GM18508 (cell line): Measurements from ENCODE around the gene SPDYE2B.
"Not testable (repeated sequence)": the region's sequence is repeated elsewhere in the genome, so short reads cannot be mapped to it uniquely, and the experiment has no call there.

ENCODE experiments used
- ATAC-seq: cut with Tn5 transposase; IDR thresholded peaks from one replicate; pipeline ENCODE4 v1.9.1; 2021; ENCODE audit warnings: moderate number of reproducible peaks; ENCODE audit not compliant: insufficient read depth, unreplicated experiment

Gene SPDYE2B

DNA sequence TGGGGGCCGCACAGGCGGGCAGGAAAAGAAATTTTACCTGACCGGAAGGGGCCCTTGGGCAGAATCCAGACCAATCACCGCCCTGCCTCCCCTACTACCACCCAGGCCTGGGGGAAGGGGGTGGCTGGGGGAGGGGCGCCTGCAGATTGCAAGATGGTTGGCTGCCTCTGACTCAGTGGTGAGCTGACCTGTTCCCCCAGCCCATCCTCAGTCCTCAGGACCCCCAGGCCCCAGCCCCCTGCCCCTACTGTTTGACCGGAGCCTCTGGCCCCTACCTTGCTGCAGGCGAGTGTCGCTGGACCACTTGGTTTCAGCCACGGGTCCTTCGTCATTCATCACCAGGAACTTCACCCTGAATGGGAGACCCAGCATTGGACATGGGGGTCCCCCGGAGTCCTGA is 11.3 kb upstream of the SPDYE2B start:
- not testable (repeated sequence) for ATAC-seq

DNA sequence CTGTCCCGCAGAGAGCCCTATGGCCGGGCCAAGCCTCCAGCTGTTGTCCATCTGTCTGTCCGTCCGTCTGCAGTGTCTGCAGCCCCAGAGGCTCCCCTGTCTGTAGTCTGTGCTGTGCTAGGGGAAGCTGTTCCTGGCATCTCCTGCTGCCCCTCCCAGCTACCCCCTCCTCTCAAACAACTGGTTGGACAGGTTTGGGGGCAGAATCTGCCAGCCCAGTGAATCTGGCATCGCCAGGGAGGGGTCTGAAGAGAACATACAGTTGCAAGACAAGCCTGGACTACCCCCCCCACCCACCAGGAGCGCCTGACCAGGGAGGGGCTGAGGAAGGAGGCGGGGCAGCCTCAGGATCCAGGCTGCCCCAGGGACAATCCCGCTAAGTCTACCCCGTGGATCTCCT is 7.4 kb upstream of the SPDYE2B start, which contains the start of gene UPK3BL1:
Gene UPK3BL1 (minus strand): TSS at position 101 of the 400 bp plus-strand sequence. CDS start 50 bp downstream, at position 51.
- not testable (repeated sequence) for ATAC-seq

DNA sequence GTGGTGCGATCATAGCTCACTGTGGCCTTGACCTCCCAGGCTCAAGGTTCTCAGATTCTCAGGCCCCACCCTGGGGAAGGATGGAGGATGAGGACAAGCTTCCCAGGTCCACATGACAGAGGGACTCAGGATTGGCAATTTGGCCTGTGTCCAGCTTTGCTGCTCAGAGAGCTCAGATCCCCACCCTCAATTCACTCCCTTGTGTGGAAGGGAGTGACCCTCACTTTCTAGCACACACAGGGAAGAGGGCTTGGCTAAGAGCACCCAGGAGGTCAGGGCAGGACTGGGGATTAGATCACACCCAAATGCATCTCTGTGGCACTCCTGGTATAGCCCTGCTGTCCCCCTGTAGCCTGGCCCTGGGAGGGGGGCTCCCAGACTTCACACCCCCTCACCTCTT is 6.7 kb upstream of the SPDYE2B start:
- not testable (repeated sequence) for ATAC-seq

DNA sequence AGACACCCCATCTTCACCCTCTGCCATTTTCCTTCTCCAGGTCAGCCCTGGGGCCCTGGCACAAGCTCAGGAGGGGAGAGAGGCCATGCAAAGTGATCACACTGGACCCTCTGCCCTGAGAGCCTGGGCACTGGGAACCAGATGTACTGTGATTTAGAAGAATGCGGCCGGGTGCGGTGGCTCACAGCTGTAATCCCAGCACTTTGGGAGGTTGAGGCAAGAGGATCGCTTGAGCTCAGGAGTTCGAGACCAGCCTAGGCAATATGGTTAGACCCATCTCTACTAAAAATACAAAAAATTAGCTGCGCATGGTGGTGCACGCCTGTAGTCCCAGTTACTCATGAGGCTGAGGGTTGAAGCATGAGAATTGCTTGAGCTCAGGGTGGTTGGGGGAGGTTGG is 2.3 kb upstream of the SPDYE2B start:
- not testable (repeated sequence) for ATAC-seq

DNA sequence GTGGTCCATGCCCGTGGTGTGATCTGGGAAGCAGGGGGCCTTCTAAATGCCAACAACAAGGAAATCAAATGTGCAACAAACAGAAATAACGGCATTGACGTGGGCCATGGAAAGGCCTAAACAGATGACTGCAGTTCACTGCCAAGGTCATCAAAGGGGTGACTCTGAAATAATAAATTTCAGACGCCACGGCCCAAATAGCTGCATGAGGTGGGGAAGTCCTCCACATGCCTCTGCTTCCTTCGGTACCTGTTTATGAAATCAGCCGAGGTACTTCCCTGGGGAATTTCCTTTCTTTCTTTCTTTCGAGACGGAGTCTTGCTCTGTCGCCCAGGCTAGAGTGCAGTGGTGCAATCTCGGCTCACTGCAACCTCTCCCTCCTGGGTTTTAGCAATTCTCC is 14.6 kb downstream of the SPDYE2B start:
- ATAC-seq: not testable (repeated sequence)

DNA sequence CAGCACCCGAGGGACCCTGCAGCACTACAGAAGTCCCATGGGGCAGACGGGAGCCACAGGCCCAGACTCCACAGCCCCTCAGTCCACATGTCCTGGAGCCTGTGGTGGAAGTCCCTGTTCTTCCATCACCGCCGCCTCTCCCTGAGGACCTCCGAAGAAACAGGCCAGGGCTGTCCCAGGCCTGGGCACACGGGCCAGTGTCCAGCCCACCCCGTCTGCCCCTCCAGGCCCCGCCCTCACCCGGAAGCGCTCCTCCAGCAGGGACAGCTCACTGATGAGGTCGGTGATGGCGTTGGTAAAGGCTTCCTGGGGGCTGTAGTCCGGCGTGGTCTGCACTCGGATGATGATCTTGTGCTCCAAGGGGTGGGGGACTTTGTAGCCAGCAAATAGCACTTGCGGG is 16.7 kb downstream of the SPDYE2B start:
- not testable (repeated sequence) for ATAC-seq

DNA sequence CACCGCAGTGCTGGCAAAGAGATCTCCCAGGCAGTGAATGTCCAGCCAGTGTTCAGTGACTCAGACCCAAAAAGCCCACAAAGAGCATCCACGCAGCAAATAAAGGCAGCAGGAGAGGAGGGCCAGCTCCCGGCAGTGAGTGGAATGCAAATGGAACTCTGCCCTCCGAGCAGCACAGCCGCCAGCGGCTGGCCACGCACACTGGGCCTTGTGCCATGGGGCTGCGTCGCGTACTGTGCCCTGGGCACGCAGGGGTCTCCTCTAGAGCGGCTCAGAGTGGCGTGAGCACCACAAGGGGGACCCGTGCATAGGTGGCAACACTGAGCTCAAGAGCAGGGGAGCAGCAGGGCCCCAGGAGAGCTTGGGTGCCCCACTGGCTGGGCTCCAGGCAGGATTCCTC is 17.4 kb downstream of the SPDYE2B start:
- ATAC-seq: not testable (repeated sequence)

DNA sequence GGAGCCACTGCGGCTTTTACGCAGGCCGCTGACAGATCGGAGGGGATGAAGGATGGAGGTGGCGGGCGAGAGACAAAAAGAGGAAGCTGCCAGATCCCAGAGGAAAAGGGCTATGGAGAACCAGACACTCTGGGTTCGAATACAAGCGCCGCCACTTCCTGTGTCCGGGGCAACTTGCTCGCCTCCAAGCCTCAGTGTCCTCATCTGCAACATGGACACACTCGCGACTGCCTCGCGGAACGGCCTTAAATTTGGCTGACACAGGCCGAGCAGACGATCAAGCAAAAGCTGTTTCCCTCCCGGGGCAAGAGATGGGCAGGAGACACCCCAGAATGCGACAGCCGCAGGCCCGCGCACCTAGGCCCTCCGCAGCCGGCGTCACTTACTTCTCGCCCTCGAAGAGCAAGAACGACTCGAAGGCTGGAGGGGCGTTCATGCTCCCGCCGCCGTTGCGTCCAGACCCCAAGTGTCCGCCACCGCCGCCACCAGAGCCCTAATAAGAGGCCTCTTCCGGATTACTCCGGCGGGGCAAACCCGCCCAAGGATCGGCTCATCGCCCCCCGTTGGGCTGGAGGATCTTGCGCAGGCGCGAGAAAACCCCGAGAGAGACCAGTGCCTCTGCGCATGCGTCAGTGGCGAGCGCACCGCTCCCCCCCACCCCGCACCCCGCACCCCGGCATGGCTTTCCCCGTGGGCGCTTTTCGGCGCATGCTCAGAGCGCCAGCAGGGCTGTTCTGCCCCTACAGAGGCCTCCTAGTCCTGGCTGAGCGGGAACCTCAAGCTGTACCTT is 21.2 kb downstream of the SPDYE2B start, which contains the start of gene POLR2J2:
Gene POLR2J2 (minus strand): TSS at position 498 of the 790 bp plus-strand sequence. CDS start 62 bp downstream, at position 436.
- ATAC-seq: not testable (repeated sequence)

DNA sequence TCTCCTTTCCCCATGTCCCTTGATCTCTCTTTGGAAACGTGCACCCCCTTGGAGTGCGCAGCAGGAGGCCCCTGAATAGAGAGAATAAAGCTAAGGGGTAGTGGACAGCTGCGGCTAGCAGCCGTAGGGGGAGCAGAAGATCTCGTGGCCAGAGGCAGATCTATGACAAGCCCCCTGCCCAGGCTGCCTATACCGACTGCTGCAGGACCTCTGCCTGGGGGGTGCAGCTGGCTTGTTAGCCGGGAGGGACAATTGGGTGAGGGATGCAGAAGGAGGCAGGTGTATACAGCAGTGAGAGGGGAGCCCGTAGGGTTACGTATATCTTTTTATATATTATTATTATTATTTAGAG is 21.8 kb downstream of the SPDYE2B start:
- not testable (repeated sequence) for ATAC-seq

DNA sequence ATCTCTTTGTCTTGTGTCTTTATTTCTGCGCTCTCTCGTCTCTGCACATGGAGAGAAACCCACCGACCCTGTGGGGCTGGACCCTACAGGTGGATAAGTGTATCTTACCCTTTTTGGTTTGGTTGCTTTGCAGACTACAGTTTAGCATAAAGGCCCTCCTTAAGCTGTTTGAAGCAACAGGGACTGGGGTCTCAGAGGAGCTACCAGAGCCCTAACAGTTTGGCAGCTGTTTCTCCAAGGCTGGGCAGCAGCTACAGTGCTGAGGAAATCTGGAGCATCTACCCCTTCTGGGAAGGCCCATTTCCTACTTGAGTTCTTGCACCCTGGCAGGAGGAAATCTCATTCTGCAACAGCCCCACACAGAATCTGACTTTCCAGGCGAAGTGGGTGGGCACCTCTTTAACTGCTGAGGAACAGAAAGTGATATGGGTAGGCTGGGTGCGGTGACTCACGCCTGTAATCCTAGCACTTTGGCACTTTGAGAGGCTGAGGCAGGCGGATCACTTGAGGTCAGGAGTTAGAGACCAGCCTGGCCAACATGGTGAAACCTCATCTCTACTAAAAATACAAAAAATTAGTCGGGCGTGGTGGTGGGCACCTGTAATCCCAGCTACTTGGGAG is 23.4 kb downstream of the SPDYE2B start:
- ATAC-seq: not testable (repeated sequence)

DNA sequence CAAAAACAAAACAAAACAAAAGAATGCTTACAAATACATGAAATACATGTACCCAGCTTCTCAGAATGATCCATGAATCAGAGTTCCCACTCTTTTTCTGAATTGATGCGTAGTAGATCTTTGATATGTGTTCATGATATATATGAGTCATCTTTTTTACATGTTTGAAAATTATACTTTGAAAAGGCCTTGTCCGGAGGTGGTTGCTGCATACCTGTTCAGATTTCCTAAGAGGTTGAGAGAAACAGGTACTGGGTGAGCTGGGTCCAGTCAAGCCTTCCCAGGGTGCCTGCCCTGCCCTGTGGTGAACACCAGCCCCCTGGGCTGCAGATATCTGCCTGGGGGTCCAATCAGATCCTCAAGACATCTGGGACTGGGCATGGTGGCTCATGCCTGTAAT is 25.4 kb downstream of the SPDYE2B start:
- ATAC-seq: not testable (repeated sequence)

DNA sequence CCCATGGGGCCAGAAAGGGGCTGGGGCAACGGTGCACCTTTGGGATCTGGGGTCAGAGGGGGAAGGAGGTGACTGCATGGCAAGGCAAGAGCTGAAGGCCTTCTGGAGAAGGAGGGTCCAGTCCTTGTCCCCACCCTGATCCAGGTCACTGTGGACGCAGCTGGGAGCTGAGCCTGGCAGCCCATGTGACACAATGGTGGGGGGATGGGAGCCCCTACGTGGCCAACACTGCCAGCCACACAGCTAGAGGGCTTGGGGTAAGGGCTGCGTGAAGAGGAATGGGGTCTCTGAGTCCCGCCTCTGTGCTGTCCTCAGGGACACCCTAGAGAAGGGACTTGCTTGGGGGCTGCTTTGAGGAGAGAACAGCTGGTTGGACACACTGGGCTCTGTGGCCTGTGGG is 30.7 kb downstream of the SPDYE2B start:
- ATAC-seq: not testable (repeated sequence)

DNA sequence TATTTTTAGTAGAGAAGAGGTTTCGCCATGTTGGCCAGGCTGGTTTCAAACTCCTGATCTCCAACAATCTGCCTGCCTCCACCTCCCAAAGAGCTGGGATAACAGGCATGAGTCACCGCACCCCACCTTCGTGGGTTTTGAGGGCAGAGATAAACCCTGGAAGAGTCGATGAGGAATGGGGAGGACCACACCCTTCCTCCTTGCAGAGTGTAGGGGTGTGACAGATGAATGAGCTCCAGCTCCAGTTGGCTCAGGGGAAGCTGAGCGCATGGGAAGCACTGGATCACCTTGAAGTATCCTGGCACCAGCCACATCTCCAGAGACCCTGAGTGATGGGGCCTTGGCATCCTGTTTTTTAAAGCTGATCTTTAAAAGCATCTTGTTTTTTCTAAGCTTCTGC is 32.4 kb downstream of the SPDYE2B start:
- ATAC-seq: not testable (repeated sequence)

DNA sequence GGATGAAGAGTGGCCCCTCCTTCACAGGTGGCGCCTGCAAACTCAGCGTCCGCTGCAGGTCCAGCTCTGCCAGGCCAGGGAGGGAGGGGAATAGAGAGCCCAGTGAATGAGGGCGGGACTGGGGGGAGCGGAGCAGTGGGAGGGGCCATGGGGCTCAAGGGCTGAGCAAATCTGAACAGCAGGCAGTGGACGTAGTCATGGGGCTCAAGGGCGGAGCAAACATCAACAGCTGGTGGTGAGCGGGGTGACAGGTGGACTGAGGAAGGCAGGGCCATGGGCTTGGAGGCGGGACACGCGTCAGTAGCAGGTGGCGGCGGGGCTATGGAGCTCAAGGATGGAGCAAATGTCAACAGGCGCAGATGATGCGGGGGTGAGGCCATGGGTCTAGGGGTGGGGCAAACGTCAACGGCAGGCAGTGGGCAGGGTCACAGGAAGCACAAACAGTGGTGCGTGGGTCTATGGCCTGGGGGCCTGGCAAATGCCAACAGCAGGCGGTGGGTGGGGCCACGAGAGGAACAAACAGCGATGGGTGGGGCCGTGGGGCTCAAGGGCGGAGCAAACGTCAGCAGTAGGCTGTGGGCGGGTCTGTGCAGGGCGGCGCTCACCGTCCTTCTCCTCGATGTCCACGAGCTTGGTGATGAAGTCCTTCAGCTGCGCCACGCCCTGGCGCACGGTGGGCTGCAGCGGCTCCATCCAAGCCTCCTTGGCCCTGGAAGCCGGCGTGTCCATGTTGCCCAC is 38.3 kb downstream of the SPDYE2B start:
- ATAC-seq: not testable (repeated sequence)

DNA sequence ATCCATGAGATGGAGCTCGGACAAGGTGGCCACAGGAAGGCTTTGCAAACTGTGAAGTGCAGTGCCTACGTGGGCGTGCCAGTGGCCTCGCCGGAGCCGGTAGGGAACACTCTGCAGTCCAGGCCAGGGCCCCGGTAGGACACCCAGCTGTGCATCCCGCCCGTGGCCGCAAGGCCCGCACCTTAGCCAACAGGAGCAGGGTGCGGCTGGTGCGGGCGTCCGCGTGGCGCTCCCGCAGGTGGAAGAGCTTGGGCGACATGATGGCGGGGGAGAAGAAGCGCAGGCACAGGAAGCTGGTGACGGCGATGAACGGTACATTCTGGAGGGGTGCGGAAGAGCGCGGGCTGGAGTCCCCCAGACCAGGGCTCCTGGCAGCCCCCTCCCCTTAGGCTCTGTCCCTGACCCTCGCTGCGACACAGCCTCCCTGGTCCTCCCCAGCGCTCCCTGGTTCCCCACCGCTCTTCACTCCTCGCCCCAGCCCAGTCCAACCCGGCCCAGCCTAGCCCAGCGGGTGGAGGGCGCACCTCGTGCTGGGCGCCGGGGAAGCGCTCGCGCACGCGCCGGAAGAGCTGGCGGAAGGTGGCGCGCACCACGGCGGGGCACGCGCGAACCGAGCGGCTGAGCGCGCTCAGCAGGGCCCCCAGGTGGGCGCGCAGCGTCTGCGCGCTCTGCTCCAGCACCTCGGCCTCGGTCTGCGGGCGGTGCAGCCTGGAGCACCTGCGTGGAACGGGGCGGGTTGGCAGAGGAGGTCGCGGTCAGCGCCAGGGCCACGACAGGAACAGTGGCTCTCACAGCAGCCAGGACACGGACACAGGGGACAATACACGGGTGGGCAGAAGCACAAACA is 39.5 kb downstream of the SPDYE2B start:
- ATAC-seq: not testable (repeated sequence)

DNA sequence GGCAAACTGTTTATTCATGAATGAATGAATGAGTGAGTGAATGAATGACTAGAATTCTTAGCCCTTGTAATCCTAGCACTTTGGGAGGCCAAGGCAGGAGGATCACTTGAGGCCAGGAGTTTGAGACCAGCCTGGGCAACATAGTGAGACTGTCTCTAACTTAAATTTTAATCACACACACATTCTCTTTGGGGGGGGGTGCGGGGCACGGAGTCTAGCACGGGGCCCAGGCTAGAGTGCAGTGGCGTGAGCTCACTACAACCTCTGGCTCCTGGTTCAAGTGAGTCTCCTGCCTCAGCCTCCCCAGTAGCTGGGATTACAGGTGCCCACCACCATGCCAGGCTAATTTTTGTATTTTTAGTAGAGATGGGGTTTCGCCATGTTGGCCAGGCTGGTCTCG is 40.5 kb downstream of the SPDYE2B start:
- not testable (repeated sequence) for ATAC-seq

DNA sequence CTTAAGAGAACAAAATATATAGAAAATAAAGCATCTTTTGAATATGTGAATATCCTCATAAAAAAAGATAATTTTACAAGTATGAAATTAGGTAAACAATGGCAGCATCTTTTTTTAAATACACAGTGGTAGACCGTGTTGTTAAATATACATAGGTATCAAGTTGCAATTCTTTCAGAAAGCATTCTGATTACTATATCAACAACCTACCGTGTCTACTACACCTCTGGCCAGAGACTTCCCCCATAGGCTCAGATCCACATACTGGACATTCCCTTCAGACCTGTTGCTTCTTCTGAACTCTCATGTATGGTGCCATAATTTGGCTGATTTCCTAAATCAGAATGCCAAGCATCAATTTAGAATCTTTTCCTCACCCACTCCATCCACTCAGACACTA is 43.9 kb downstream of the SPDYE2B start:
- not testable (repeated sequence) for ATAC-seq

DNA sequence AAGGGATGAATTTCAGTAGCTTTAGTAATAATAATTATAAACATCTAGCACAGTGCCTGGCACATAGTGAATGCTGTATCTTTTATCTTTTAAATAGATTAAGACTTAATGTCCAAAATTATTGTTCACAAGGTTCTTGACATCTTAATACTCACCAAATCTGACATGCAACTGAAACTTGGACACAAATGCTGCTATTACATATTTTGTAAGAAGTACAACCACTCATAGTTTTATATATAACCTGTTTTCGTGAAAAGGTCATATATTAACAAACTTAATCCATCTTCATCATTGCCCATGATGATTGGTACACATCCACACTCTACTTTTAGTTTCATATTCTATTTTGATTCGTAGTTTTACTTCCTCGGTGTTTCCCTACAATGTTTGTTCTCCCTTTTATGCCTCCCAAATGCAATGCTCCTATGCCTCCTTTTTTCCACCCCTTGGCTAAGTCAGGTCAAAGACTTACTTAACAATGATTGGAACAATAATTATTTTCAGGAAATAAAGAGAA is 45.0 kb downstream of the SPDYE2B start:
- ATAC-seq: peak; percentile 75

DNA sequence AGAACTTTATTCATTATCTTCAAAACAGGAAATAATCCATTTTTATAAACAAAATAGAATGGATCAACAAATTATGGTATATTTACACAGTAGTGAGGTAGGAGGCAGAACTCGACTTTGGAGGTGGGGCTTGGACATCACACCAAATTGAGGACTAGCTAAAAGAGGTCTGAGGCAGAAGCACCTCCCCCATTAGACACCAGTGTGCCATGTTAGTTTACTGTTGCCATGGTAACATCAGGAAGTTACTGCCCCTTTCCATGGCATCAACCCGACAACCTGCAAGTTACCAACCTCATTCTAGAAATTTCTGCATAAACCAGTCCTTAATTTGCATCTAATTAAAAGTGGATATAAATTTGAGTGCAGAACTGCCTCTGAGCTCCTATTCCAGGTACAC is 45.9 kb downstream of the SPDYE2B start:
- not testable (repeated sequence) for ATAC-seq
